WTC11 (cell line): ENCODE measurements around the gene PRR27.

Source experiments
- ATF1 ChIP-seq: sonication (generic); formaldehyde crosslinking; IDR thresholded peaks from 2 replicates; pipeline ENCODE4 v1.8.1; 2023; ENCODE audit warnings: mild to moderate bottlenecking, moderate library complexity, missing genetic modification reagents
- ETV6 ChIP-seq: sonication (generic); formaldehyde crosslinking; IDR thresholded peaks from 2 replicates; pipeline ENCODE4 v1.8.1; 2022; ENCODE audit warnings: mild to moderate bottlenecking, missing genetic modification reagents
- GABPB1 ChIP-seq: sonication (generic); formaldehyde crosslinking; IDR thresholded peaks from 2 replicates; pipeline ENCODE4 v1.8.1; 2023; ENCODE audit warnings: mild to moderate bottlenecking, missing genetic modification reagents
- NFYB ChIP-seq: sonication (generic); formaldehyde crosslinking; conservative IDR thresholded peaks from 2 replicates; pipeline ENCODE4 v1.8.0; 2022; ENCODE audit warnings: low read depth, missing genetic modification reagents
- NR2C2 ChIP-seq: sonication (generic); formaldehyde crosslinking; IDR thresholded peaks from 2 replicates; pipeline ENCODE4 v1.8.0; 2022; ENCODE audit warnings: mild to moderate bottlenecking, missing genetic modification reagents
- TP53 ChIP-seq: sonication (generic); formaldehyde crosslinking; IDR thresholded peaks from 2 replicates; pipeline ENCODE4 v1.8.1; 2023; ENCODE audit warnings: mild to moderate bottlenecking, missing genetic modification reagents
- ZNF232 ChIP-seq: sonication (generic); formaldehyde crosslinking; IDR thresholded peaks from 2 replicates; pipeline ENCODE4 v1.8.0; 2022; ENCODE audit warnings: mild to moderate bottlenecking, missing genetic modification reagents
- TF ChIP-seq, protein P1 (sequence below): fragments of 200-600 bp; IDR thresholded peaks from 2 replicates; pipeline ENCODE4 v1.8.0; 2022; ENCODE audit warnings: antibody characterized with exemption
- TF ChIP-seq, protein P2 (sequence below): sonication (generic); formaldehyde crosslinking; IDR thresholded peaks from 2 replicates; pipeline ENCODE4 v1.8.1; 2023; ENCODE audit warnings: mild to moderate bottlenecking, missing genetic modification reagents, moderate library complexity
- TF ChIP-seq, protein P3 (sequence below): sonication (generic); formaldehyde crosslinking; conservative IDR thresholded peaks from 2 replicates; pipeline ENCODE4 v1.8.1; 2023; ENCODE audit warnings: mild to moderate bottlenecking, low read depth, missing genetic modification reagents, moderate library complexity
- TF ChIP-seq, protein P4 (sequence below): sonication (generic); formaldehyde crosslinking; IDR thresholded peaks from 2 replicates; pipeline ENCODE4 v1.8.1; 2023; ENCODE audit warnings: mild to moderate bottlenecking, missing genetic modification reagents
- TF ChIP-seq, protein P5 (sequence below): fragments of 250-450 bp; sonication (Bioruptor Pico); conservative IDR thresholded peaks from 2 replicates; pipeline ENCODE4 v1.9.0; 2021; ENCODE audit warnings: mild to moderate bottlenecking

DNA sequence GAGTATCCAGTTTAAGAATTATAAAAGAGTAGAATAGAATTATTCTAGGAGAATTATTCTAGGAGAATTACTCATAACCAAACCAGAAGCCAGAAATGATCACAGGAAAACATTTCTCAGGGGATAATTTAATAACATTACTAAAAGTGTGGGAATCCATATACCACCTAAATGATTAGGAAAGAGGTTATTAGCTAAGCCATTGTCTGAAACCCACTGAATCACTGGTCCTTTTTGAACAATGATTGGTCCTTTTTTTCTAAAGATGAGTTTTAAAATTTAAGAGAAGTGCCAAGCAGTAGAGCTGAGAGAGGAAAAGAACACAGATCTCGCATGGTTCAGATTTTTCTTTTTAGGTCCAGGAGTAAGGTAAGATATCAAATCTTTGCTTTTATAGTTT is 41.4 kb downstream of the PRR27 start, which contains the start of gene ODAM:
- TF ChIP-seq, protein P1, sequence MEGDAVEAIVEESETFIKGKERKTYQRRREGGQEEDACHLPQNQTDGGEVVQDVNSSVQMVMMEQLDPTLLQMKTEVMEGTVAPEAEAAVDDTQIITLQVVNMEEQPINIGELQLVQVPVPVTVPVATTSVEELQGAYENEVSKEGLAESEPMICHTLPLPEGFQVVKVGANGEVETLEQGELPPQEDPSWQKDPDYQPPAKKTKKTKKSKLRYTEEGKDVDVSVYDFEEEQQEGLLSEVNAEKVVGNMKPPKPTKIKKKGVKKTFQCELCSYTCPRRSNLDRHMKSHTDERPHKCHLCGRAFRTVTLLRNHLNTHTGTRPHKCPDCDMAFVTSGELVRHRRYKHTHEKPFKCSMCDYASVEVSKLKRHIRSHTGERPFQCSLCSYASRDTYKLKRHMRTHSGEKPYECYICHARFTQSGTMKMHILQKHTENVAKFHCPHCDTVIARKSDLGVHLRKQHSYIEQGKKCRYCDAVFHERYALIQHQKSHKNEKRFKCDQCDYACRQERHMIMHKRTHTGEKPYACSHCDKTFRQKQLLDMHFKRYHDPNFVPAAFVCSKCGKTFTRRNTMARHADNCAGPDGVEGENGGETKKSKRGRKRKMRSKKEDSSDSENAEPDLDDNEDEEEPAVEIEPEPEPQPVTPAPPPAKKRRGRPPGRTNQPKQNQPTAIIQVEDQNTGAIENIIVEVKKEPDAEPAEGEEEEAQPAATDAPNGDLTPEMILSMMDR = no peak
- TF ChIP-seq GABPB1 (CRISPR knock-in tag) (no peak), NFYB (CRISPR knock-in tag) (no peak), ATF1 (CRISPR knock-in tag) (no peak), TP53 (CRISPR knock-in tag) (no peak), ETV6 (no peak), ZNF232 (no peak), NR2C2 (CRISPR knock-in tag) (no peak)
- TF ChIP-seq, protein P2, sequence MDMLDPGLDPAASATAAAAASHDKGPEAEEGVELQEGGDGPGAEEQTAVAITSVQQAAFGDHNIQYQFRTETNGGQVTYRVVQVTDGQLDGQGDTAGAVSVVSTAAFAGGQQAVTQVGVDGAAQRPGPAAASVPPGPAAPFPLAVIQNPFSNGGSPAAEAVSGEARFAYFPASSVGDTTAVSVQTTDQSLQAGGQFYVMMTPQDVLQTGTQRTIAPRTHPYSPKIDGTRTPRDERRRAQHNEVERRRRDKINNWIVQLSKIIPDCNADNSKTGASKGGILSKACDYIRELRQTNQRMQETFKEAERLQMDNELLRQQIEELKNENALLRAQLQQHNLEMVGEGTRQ (CRISPR knock-in tag) = no peak
- TF ChIP-seq, protein P3, sequence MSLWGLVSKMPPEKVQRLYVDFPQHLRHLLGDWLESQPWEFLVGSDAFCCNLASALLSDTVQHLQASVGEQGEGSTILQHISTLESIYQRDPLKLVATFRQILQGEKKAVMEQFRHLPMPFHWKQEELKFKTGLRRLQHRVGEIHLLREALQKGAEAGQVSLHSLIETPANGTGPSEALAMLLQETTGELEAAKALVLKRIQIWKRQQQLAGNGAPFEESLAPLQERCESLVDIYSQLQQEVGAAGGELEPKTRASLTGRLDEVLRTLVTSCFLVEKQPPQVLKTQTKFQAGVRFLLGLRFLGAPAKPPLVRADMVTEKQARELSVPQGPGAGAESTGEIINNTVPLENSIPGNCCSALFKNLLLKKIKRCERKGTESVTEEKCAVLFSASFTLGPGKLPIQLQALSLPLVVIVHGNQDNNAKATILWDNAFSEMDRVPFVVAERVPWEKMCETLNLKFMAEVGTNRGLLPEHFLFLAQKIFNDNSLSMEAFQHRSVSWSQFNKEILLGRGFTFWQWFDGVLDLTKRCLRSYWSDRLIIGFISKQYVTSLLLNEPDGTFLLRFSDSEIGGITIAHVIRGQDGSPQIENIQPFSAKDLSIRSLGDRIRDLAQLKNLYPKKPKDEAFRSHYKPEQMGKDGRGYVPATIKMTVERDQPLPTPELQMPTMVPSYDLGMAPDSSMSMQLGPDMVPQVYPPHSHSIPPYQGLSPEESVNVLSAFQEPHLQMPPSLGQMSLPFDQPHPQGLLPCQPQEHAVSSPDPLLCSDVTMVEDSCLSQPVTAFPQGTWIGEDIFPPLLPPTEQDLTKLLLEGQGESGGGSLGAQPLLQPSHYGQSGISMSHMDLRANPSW (CRISPR knock-in tag) = no peak
- TF ChIP-seq, protein P4, sequence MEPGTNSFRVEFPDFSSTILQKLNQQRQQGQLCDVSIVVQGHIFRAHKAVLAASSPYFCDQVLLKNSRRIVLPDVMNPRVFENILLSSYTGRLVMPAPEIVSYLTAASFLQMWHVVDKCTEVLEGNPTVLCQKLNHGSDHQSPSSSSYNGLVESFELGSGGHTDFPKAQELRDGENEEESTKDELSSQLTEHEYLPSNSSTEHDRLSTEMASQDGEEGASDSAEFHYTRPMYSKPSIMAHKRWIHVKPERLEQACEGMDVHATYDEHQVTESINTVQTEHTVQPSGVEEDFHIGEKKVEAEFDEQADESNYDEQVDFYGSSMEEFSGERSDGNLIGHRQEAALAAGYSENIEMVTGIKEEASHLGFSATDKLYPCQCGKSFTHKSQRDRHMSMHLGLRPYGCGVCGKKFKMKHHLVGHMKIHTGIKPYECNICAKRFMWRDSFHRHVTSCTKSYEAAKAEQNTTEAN (CRISPR knock-in tag) = no peak
- TF ChIP-seq, protein P5, sequence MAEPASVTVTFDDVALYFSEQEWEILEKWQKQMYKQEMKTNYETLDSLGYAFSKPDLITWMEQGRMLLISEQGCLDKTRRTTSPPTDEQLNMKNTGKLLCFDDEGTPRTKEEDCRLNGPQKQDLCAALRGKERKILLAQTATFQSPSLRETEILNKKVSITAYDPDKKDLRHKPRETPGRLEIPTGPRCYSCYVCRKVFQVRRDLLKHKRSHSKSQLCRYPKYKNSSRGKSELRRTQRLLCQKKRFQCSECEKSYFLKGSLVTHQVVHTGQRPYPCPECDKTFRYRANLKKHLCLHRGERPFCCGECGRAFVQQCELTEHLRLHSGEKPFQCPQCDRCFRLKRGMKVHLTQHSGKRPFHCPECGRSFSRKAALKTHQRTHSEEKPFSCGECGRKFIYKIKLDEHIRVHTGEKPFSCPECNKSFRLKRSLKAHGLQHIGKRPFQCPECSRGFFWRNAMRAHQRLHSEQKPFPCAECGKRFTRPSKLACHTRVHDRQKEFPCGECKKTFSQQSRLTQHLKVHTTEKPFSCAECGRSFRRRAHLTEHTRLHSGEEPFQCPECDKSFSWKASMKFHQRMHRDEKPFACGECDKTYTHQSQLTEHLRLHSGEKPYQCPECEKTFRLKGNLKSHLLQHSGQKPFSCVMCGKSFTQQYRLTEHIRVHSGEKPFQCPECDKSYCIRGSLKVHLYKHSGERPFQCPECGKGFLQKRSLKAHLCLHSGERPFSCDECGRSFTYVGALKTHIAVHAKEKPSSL (CRISPR knock-in tag) = no peak
